GM12801 (cell line): Measurements from ENCODE around the gene HNRNPLL.

Experiments used
- TF ChIP-seq, protein P1 (sequence below): IDR thresholded peaks from one replicate; pipeline ENCODE4 v1.5.1; 2011; ENCODE audit warnings: control low read depth; ENCODE audit not compliant: insufficient read length; ENCODE audit errors: extremely low read depth

Gene HNRNPLL

DNA sequence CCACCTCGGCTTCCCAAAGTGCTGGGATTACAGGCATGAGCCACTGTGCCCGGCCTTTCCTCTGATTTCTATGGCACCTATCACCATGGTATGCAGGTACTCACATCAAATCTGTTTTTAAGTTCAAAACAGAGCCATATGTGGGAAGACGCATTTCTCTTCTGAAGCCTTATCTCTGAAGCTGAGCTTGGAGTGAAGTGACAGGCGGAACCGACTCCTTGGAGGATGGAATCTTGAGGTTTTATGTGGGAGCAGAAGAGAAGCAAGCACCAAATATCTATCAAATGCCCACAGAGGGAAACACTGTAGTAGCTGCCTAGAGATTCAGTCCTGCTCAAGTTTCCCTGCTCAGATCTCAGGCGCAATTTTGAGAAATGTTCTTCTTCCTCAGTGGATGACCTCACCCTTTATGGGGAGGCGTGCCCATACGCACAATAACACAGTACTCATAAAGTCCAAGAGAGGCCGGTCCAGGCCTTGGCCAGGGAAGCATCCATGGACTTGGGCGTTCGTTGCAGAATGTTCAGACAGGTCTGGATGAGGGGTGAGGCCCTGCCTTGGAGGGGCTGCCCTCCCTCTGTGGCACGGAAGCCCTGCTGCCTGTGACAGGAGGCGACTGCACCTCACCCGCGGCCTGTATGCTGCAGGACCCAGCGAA is 67.9 kb downstream of the HNRNPLL start:
- TF ChIP-seq, protein P1, sequence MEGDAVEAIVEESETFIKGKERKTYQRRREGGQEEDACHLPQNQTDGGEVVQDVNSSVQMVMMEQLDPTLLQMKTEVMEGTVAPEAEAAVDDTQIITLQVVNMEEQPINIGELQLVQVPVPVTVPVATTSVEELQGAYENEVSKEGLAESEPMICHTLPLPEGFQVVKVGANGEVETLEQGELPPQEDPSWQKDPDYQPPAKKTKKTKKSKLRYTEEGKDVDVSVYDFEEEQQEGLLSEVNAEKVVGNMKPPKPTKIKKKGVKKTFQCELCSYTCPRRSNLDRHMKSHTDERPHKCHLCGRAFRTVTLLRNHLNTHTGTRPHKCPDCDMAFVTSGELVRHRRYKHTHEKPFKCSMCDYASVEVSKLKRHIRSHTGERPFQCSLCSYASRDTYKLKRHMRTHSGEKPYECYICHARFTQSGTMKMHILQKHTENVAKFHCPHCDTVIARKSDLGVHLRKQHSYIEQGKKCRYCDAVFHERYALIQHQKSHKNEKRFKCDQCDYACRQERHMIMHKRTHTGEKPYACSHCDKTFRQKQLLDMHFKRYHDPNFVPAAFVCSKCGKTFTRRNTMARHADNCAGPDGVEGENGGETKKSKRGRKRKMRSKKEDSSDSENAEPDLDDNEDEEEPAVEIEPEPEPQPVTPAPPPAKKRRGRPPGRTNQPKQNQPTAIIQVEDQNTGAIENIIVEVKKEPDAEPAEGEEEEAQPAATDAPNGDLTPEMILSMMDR, result no peak

DNA sequence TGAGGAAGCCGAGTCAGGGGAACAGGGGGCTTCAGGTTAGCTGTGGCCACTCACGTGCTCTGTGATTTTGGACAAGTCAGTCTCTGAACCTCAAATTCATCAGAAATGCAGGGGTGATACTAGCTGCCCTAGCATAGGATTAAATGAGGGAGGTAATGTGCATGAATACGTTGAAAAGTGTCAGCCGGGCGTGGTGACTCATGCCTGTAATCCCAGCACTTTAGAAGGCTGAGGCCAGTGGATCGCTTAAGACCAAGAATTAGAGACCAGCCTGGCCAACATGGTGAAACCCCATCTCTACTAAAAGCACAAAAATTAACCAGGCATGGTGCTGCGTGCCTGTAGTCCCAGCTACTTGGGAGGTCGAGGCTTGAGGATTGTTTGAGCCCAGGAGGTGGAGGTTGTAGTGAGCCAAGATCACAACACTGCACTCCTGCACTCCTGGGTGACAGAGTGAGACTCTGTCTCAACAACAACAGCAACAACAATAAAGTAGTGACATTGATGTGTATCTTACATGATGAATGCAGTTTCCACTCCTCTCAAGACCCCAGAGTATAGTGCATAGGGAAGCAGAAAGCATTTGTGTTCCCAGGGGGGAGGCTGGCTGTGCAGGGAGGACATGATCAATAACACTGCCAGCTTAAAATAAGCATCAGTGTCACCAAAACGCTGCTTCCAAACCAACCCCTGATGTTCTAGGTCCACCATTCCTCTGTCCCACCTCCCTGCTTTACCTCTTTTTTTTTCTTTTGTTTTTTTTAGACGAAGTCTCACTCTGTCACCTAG is 68.8 kb downstream of the HNRNPLL start:
- TF ChIP-seq, protein P1, result no peak

DNA sequence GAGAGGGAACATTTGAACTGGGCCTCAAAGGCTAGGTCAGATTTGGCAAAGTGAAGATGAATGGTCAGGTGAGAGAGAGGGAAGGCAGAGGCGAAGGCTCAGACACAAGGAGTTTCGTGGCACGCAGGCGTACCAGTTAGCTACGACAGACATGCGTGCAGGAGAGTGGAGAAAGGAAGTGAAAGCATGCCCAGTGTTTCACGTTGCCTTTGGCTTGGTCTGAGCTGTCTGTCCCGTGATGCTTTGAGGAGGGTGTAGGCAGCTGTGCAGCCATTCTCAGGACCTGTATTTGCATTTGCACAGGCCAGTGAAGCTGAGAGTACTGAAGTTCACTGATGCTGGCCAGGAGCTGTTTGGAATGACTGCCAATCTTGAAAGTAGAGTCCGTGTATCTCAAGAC is 69.5 kb downstream of the HNRNPLL start:
- TF ChIP-seq, protein P1, result no peak

GRCh38 chr2:38532366-38532765 is 70.4 kb downstream of the HNRNPLL start:
- TF ChIP-seq, protein P1, result no peak

DNA sequence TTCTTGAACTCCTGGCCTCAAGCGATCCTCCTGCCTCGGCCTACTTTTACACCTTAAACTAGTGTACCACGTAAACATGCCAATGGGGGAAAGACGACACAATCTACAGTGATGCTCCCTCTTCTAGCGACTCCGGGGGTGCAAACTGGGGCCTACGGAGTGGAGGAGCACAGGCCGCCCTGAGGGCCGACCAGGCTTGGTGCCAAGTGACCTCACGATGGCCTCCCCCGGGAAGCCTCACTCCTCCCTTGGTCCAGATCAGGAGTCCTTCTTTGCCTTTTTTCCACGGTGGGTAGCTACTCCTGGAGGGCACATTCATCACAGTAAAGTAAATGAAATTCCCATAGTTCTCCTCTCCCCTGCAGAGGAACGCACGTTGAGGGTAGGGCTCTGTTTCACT is 73.5 kb downstream of the HNRNPLL start:
- TF ChIP-seq, protein P1, result no peak

GRCh38 chr2:38528534-38528933 is 74.2 kb downstream of the HNRNPLL start:
- TF ChIP-seq, protein P1, result no peak

GRCh38 chr2:38528008-38528442 is 74.7 kb downstream of the HNRNPLL start:
- TF ChIP-seq, protein P1, result no peak
